NCI-H2107 (cell line): Measurements from ENCODE around the gene GJC1.

Source experiments
- DNase-seq: peaks from one replicate; lab custom pipeline; 2025; lab: John Stamatoyannopoulos, UW

Gene GJC1

DNA sequence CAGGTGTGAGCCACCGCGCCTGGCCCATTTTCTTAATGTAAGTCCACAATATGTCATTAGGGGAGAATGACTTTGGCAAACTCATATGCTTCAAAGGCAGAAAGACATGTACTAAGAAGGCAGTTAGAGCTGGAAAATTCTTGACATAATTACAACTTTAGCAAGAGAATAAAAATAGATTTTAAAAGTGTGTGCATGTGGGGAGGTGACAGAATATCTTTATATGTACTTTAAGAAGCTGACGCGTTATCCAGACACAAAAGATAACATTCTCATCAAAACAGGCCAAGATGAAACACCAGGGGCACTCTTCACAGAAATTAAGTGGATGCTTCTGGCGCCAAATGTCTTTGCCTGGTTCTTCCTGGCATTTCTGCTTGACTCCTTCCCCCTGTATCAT lies 28.2 kb downstream of the GJC1 start:
- DNase-seq, result no peak

DNA sequence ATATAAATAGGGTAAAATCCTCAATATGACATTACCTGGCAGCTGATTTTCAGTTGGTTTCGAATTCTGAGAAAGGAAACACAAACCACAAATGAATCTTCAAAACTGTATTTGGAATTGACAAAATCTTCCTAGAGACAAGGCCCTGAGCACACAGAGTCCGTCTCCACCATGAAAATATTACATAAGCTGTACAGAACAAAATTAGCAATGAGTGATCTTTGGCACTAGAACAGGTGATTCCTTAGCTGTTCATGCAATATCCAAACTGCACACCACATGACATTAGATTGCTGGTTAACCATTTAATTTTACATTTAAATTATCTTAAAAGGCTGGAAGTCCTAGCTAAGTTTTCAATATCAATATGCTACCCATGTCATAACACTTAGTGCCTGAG lies 31.7 kb downstream of the GJC1 start:
- no peak for DNase-seq

DNA sequence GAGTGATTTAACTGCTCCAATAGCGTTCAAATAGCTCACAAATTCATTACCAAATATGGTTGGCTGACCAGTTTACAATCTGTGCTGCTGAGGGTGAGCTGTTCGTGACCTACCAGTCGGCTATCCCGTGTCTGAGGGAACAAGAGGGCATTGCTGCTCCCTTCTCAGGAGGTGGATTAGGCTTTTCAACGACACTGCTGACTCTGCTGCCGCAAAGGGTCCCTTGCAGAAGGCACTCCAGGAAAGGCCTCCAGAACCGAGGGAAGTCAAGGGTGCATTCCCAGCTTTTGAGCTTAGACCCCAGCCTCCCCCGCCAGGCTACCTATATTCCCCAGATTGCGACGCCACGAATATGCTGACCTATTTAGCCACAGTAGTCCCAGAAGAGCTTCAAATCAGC lies 32.3 kb downstream of the GJC1 start:
- DNase-seq, result no peak

DNA sequence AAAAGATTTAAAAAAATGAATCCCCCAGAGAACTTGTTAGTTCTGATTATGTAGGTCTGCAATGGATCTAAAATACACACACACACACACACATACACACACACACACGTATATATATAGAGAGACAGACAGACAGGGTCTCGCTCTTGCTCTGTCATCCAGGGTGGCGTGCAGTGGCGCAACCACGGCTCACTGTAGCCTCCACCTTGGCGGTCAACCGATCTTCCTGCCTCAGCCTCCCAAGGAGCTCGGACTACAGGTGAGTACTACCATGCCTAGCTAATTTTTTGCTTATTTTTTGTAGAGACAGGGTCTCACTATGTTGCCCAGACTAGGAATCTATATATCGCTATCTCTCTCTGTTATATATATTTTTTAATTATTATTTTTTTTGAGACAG lies 33.4 kb downstream of the GJC1 start:
- no peak for DNase-seq

DNA sequence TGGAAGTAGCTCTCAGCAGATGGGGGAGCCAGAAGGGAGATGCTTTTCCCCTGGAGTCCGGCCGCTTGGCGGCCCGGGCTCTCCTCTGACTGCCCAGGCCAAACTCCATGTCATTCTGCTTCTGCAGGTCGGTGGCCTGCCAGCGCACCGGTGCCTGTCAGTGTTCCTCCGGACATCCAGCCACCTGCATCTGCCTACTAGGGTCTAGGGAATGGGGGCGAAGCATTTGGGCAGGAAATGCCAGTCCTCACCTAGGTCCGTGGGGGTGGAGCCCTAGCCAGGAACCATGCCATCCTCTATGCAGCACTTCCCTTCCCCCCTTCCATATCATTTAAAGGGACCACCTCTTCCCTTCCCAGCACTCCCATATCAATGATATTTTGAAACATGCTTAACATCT lies 34.2 kb downstream of the GJC1 start:
- no peak for DNase-seq

DNA sequence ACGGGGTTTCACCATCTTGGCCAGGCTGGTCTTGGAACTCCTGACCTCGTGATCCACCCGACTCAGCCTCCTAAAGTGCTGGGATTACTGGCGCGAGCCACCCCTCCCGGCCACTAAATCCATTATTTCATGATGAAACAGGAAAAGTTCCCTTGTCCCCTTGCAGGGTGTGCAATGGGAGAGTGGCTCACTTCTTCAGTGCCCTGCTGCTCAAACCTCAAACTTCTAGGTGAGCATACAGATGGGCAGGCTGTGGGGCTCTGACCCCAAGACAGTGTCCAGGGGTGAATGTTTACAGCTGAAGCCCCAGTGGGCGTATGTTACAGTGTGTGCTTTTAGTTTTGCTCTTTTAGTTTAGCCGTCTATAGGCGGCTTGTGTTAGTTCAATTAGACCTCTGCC lies 34.7 kb downstream of the GJC1 start:
- no peak for DNase-seq

DNA sequence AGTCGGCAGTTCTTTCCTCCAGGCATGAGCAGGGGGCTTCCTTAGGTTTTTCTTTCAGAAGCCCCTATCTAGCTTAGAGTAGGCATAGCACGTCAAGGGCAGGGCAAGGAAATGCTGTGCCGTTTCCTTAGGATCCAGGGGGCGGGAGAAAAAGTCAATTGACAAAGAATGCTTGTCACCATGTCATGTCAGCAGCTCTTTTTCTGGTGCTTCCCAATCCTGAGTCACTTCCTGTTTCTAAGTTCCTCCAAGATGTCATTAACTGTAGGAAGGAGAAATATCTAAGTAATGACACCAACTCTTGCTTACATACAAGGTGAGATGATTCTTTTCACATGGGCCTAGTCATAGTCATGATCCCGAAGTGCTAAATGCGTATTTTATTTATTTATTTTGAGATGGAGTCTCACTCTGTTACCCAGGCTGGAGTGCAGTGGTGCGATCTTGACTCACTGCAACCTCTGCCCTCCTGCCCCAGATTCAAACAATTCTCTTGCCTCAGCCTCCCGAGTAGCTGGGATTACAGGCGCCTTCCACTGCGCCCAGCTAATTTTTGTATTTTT lies 35.2 kb downstream of the GJC1 start:
- DNase-seq, result no peak

DNA sequence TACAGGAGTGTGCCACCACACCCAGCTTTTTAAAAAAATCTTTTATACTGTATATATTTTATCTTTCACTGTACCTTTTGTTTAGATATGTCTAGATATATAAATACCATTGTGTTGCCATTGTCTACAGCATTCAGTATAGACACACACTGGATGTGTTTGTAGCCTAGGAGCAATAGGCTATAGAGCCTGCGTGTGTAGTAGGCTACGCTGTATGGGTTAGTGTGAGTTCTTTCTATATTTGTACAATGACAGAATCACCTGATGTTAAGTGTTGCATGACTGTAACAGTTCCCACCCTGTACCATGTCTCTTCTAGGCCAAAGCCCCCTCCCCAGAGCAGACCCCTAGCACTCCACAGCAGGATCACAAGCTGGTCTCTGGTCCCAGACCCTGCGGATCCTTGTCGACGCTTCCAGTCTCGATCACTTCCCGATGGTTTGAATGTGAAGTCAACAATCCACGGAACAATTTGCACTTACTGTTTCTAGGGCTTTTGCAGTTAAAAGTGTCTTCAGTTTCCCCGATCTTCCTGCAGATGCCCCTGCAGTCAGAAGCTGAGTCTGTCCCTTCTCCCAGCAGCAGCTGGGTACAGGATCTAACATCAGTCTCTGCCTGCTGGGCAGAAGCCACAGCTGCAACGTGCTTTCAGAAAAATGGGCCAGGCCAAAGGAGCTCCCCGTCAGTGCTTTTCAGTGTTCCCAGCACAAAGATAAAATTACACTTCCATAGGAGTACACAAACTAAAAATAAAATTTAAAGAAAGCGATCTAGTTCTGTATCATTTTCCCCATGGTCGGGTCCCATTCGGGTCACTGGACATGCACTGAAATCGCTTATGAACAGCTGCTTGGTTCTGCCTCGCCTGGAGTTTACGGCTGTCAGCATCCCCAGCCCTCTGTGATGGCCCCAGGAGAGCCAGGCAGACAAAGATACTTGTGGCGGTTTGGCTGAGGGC lies 35.9 kb downstream of the GJC1 start:
- no peak for DNase-seq

DNA sequence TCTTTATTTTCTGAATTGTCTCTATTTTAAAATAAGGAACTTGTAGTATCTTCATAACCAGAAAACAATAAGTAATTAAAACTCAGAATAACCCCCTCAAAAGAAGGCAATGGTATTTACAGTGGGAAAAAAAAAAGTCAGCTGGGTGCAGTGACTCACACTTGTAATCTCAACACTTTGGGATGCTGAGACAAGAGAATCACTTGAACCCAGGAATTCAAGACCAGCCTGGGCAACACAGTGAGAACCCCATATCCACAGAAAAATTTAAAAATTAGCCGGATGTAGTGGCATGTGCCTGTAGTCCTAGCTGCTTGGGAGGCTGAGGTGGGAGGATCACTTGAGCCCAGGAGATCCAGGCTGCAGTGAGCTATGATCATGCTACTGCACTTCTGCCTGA lies 37.8 kb downstream of the GJC1 start:
- DNase-seq, result no peak

DNA sequence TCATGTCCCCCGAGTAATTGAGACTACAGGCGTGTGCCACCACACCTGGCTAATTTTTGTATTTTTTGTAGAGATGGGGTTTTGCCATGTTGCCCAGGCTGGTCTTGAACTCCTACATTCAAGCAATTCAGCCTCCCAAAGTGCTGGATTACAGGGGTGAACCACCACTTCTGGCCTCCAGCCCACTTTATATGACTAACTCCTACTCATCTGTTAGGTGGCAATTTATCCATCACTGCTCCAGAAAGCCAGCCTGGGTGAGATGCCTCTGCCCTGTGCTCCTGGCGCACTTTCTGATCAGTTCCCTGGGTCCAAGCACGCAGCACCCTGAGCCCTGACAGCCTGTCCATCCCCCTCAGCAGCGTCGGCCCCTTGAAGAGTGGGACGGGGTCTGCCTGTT lies 41.9 kb downstream of the GJC1 start:
- DNase-seq, result no peak

DNA sequence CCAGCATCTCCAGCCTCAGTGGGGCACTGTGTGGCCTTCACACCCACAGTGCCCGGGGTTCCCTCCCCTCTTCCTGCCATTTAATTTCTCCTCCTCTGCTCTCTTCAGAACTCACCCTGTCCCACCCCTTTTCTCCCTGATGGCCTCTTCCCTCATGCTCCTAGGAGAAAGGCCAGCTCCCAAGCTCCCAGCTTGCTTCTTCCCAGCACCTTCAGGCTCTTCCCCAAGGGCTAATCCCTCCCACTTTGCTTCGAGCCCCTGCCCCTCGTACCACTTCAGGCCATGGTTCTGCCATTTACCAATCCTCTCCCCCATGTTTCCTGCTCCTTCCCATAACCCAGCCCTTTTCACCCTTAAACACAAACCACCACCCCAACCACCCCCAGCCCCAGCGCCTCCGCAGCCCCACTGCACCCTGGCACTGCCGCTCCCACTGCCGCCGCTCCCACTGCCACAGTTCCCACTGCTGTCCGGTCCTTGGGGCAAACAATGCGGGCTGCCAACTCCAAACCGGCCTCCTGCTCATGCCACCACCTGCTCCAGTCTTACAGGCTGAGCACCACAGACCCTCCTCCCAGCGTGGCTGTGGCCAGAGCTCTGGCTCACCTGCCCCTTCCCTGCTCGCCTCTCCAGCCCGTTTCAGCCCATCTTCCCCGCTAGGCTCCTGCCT lies 42.7 kb downstream of the GJC1 start:
- no peak for DNase-seq

DNA sequence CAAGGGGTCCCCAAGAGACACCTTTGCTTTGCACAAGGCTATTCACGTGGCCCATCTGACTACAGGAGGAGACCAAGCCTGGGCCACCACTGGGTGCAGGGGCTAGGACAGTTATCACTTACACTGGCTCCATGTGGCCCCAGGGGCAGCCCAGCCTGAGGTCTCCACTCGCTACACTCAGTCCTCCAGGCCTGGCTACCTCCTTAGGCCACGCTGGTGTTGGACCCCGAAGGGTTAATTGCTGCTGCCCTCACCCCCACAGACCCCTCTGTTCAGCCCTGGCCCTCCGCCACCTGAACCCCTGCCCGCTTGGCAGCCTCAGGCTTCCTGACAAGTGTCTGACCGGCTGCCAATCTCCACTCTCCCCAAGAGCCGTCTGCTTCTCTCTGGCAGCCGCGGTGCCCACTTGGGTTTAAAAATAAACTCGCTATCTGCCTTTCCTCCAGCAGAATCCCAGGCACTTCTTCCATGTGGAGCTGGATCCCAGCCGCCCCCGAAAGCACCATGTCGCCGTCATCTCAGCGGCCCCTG lies 43.5 kb downstream of the GJC1 start:
- DNase-seq, result no peak

DNA sequence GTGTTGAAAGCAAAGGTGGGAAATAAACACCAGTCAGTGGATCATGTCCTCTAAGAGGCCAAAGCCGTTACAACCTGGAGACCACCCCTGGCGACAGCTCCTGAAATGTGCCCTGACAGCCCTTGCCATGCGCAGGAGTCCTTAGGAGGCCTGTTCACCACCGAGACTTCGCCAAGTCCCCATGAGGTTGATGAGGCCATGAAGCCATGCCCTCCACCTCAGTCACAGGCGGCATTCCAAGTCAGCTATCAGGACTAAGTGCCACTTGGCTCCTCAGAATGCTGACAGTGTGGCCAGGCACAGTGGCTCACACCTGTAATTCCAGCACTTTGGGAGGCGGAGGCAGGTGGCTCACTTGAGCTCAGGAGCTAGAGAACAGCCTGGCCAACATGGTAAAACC lies 44.2 kb downstream of the GJC1 start:
- DNase-seq, result no peak

DNA sequence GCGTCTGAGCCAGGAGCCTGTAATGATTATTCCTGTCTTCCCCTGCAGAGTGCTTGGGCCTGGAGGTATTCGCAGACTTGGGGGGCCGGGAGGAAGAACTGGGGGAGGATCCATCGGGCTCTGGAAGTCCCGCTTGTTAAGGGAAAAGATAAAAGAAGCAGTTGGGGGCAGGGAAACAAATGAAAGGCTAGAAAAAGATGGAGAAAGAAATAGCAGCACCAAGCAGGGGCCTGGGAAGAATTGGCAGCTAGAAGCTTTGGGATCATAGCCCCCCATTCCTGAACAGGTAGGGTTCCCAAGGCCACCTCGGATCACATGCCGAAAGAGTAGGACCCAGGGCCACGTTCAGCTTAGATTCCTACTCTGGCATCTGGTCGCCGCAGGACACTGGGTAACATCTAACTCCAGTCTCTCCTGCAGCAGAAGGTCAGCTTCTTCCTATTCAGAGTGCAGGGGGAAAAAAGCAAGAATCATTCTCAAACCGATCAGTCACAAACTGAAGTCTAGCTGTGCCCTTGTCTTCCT lies 47.7 kb downstream of the GJC1 start:
- no peak for DNase-seq

DNA sequence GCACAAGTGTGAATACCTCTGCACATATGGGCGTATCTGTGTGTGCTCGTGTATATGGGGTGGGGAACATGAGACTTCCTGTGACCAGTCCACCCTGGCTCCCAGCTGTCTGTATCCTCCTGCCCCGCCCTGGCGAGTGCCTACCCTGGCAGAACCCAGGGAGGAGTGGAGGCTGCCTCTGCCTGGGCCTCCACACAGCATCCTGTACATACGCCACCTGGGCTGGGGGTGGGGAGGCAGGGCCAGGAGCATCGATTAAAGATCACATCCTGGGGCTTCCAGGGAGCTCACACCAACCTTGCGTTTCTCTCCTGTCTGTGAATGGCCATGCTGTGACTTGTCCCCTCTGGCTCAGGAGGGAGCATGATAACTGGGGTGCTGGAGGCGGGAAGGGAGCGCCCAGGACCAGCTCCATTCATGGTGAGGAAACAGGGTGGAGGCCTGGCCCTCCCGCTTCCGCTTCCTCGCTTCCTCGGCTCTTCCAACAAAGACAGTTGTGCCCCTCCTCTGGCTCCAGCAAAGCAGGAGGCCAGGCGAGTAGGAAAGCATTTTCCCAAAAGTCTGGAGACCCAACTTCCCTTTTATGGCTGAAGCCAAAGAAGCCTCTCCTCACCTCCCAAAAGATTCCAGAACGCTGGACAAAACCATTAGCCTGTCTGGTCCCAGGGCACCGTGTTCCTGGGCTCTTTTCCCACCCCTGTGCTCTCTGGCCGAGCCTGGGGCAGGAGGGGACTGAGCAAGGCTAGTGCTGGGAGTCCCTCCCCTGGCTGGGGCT lies 48.3 kb downstream of the GJC1 start:
- DNase-seq, result no peak

DNA sequence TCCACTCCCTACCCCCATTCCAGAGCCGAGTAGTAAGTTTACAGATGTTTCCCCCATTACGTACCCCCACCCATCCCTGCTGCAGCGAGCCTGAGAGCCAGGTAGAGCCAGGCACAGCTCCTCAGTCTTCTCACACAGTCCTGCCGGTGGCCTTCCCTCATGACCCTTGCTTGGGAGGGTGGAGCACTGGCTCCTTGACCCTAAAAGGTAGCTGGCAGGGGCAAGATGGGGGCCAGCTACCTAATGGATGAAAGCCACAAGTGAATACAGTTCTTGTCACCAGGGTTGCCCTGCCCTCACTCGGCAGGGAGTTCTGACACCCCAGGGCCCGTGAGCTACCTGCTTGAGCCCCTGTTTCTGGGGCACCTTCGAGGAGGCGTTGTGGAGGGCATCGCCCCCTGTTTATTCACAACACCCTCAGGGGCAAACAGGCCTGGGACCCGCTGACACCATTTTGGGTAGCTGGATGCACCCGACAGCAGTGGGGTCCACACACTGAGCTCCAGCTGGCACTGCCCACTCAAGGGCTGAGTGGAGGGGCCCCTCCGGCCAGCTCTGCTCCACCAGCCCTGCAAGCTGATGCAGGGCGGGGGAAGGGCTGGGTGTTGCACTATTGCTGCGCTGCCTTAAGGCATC lies 49.1 kb downstream of the GJC1 start:
- no peak for DNase-seq

DNA sequence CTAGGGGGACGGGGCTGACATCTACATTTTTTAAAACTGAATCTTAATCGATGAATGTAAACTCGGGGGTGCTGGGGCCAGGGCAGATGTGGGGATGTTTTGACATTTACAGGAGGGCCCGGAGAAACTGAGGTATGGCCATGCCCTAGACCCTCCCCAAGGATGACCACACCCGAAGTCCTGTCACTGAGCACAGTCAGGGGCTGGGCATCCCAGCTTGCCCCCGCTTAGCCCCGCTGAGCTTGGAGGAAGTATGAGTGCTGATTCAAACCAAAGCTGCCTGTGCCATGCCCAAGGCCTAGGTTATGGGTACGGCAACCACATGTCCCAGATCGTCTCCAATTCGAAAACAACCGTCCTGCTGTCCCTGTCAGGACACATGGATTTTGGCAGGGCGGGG lies 49.9 kb downstream of the GJC1 start:
- DNase-seq, result no peak

DNA sequence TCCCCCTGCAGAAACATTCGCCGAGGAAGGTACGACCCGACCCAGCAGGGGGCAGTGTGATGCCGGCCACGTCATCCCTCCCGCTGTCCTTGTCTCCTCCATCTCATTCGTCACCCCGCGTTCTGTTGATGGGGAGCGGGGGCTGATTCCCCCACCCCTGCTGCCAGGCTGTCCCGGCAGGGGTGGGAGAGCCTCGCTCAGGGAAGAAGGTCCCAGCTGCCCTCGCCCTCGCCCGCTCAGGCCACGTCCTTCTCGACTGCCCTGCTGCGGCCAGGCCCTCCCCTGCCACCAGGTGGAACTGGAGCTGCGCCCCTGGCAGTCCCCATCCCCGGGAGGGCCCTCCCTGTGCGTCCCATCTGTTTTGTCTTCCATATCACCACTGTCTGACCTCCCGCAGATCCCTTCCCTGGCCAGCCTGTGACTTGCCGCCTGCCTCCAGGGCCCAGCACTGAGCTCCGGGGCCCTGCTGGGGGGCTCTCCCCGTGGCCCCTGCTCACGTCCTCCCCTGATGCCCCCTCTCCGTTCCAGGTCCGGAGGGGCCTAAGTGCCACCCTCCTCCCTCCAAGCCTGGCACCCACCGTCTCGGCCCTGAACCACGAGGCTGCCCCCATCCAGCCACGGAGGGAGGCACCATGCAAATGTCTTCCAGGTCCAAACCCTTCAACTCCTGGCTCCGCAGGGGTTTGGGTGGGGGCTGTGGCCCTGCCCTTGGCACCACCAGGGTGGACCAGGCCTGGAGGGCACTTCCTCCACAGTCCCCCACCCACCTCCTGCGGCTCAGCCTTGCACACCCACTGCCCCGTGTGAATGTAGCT lies 50.7 kb downstream of the GJC1 start:
- DNase-seq, result peak; percentile 46

DNA sequence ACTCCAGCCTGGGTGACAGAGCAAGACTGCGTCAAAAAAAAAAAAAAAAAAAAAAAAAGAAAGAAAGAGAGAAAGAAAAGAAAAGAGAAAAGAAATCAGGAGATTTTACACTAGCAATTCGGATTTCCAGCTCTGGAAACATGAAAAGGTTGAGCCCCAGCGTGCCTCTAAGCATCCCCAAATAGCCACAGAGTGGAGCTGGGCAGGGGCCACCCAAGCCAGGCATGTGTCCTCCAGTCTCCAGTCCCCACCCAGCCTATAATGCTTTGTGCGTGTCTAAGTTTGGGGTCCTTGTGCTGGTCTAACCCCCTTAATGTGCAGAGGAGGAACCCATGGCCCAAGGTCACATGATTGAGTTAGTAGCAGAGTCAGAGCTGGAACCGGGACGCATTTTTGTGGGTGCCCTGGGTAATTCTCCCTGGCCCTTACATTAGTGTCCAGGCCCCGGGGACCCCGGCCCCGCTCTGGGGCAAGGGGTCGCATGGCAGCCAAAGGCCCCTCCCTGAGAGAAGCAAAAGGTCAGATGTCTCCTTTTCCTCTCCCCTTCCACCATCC lies 51.4 kb downstream of the GJC1 start:
- no peak for DNase-seq
